ENCODE results near the gene BTBD8.
A peak's percentile ranks its signal among the peaks of the same experiment; 100 is the strongest.

BTBD8 gene

DNA sequence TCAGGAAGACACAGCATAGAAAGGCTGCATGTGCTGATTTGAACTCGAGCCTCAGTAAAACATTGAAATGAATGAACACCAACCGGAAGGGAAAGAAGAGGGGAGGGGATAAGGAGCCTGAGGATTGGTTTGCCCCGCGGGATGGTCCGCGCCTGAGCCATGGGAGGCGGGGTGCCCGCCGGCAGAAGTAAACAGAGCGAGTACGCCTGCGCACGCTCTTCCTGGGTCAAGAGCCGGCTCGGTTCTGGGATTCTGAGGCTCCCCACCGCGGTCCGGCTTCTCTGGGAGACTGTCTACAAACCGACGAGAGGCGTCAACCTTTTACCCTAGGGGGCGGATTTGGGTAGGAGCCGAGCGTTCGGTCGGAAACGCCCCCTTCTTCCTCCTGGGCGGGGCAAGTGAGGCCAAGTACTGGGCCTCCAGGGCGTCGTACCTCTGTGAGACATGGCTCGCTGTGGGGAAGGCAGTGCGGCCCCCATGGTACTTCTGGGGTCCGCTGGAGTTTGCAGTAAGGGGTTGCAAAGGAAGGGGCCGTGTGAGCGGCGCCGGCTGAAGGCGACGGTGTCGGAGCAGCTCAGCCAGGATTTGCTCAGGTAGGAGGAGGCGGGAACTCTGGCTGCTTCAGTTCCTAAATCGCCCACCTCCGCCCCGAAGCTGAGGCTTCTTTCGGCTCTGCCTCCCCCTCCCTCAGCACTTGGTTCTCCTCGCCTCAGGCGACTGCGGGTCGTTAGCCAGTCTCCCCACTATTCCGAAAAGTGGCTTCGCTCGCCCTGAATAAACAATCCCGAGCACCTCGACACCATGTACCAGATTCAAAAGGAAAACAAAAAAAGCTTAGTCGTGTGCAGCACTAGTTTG is at the start of gene BTBD8:
BTBD8 (plus strand) TSS at position 218 of the 858 bp plus-strand sequence; CDS start at position 445, 227 bp downstream.
- Histone ChIP-seq H3K79me2 (ENCODE audit: control insufficient read depth, insufficient read depth, low read length, unreplicated experiment) (no peaks in the 10 kb centered on the region), H3K27me3 (ENCODE audit: insufficient read depth, low read length) (no peaks in the 10 kb centered on the region), H3K36me3 (ENCODE audit: insufficient read depth, low read length) (no peaks in the 10 kb centered on the region), H2AFZ (ENCODE audit: low read length, unreplicated experiment) (peak within 1 kb of the TSS; percentile 99), H3K4me1 (ENCODE audit: control insufficient read depth, insufficient read depth, low read length, unreplicated experiment) (no peaks in the 10 kb centered on the region), H3K27ac (ENCODE audit: low read depth, low read length) (no peak within 1 kb of the TSS), H3K4me3 (ENCODE audit: low read depth, low read length) (peak within 1 kb of the TSS; percentile 88)

DNA sequence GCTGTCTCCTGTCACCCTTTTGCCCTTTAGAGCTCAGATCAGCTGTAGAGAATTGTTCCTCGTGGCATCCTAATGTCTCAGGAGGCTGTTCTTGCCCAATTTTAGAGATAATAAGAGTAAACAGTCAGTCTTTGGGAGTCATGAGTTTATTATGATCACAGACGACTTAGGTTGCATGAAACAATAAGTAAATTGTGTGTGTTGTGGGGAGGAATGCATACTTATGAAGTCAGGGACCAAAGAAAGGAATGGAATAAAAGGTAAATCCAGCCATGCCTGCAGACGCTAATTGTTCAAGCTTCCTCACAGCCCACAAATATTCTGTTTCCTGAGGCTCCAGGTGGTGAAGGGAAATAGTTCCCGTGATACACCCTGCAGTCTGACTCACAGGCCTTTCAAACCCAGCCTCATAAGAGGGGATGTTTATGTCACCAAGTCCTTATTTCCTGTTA is 49.5 kb upstream of the BTBD8 start:
- H3K27ac ChIP-seq (ENCODE audit: low read depth, low read length) = no peak overlapping the region
- H3K79me2 ChIP-seq (ENCODE audit: control insufficient read depth, insufficient read depth, low read length, unreplicated experiment) = no peaks in the 10 kb centered on the region
- H3K4me1 ChIP-seq (ENCODE audit: control insufficient read depth, insufficient read depth, low read length, unreplicated experiment) = no peaks in the 10 kb centered on the region
- H2AFZ ChIP-seq (ENCODE audit: low read length, unreplicated experiment) = no peak overlapping the region
- no peak overlapping the region; the same call in 1 of the 2 replicates for H3K4me3 ChIP-seq (ENCODE audit: low read depth, low read length)
- no peaks in the 10 kb centered on the region for H3K36me3 ChIP-seq (ENCODE audit: insufficient read depth, low read length)
- no peaks in the 10 kb centered on the region for H3K27me3 ChIP-seq (ENCODE audit: insufficient read depth, low read length)

DNA sequence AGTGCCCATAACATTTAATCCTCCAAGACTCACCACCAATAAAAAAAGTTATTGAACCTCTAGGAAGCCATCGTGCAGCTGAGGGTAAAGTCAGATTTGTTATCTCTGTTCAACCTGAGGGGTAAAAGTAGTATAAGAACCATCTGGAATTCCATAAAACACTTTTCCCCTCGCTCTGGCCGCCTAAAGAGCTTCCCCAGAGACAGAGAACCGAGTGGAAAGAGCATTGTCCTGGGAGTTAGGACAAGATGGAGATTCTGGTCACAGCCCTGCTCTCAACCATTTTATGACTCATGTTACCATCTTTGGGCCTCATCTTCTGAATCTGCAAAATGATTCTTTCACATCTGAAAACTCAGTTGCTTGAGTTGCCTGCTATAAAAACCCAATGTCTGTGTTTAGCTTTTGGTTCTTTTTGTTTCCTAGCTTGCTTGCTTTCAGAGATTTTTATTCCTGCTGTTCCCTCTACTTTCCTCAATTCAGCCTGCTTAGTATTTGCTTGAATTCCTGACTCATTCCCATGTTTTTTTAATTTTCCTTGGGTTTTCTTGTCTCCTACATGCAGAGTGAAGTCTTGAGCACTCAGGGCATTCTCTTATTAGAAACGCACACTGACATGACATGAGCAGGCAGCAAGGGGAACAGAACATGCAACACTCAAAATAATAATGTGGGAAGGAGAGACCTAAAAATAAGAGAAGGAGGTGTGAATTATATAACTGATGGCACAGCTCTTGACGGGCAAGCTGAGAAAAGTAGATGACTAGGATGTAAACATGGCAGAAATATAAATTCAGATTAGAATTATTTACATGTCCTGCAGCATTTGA is 48.6 kb upstream of the BTBD8 start:
- Histone ChIP-seq H3K4me1 (ENCODE audit: control insufficient read depth, insufficient read depth, low read length, unreplicated experiment) (no peaks in the 10 kb centered on the region), H3K36me3 (ENCODE audit: insufficient read depth, low read length) (no peaks in the 10 kb centered on the region), H3K79me2 (ENCODE audit: control insufficient read depth, insufficient read depth, low read length, unreplicated experiment) (no peaks in the 10 kb centered on the region), H3K27ac (ENCODE audit: low read depth, low read length) (no peak overlapping the region), H3K27me3 (ENCODE audit: insufficient read depth, low read length) (no peaks in the 10 kb centered on the region), H3K4me3 (ENCODE audit: low read depth, low read length) (no peak overlapping the region), H2AFZ (ENCODE audit: low read length, unreplicated experiment) (no peak overlapping the region)

DNA sequence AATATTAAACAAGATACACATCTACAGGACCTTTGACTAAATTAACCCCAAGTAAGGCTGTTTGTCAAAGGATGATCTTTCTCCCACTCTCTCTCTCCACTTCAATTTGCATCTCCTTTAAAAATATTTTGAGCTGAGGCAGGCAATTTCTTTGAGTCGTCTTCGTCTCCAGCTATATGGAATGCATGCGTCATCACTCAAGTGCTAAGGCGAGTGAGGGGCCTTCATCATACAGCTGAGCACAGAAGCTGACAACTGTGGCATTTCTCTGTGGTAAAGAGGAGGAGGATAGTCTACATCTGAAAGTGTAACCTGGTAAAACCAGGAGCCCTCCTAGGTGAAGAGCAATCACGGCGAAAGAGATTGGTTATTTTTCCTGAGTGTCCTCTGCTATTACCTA is 42.7 kb upstream of the BTBD8 start:
- Histone ChIP-seq H3K27me3 (ENCODE audit: insufficient read depth, low read length) (no peaks in the 10 kb centered on the region), H3K4me3 (ENCODE audit: low read depth, low read length) (no peak overlapping the region), H2AFZ (ENCODE audit: low read length, unreplicated experiment) (no peak overlapping the region), H3K27ac (ENCODE audit: low read depth, low read length) (no peak overlapping the region), H3K36me3 (ENCODE audit: insufficient read depth, low read length) (no peaks in the 10 kb centered on the region), H3K4me1 (ENCODE audit: control insufficient read depth, insufficient read depth, low read length, unreplicated experiment) (no peaks in the 10 kb centered on the region), H3K79me2 (ENCODE audit: control insufficient read depth, insufficient read depth, low read length, unreplicated experiment) (no peaks in the 10 kb centered on the region)

DNA sequence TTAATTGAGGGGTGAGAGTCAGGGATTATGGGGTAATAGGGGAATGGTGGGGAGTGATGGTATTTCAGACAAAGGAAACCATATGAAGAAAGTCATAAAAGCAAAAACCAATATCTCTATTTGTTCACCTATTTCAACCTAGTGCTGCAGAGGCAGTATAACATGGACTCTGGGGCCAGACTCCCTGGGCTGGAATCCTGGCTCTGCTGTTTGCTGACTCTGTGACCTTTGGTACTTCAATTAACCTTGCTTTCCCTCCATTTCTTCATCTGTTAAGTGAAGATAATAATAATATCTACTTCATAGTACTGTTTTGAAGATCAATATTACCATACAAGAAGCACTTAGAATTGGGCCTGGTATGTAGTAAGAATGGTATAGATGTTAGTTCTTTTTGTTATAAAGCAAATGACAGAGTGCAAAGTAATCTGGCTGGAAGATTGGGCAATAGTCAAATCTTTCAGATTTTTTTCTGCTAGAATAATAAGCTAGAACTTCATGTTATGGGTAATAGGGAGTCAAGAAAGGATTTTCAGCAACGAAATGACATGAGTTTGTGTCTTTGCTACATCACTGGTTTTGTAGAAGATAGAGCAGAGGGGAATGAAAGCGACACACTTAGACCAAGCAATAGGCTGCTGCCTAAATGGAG is 41.3 kb upstream of the BTBD8 start:
- Histone ChIP-seq H3K27ac (ENCODE audit: low read depth, low read length) (no peak overlapping the region), H2AFZ (ENCODE audit: low read length, unreplicated experiment) (no peak overlapping the region), H3K27me3 (ENCODE audit: insufficient read depth, low read length) (no peaks in the 10 kb centered on the region), H3K4me1 (ENCODE audit: control insufficient read depth, insufficient read depth, low read length, unreplicated experiment) (no peaks in the 10 kb centered on the region), H3K4me3 (ENCODE audit: low read depth, low read length) (no peak overlapping the region), H3K36me3 (ENCODE audit: insufficient read depth, low read length) (no peaks in the 10 kb centered on the region), H3K79me2 (ENCODE audit: control insufficient read depth, insufficient read depth, low read length, unreplicated experiment) (no peaks in the 10 kb centered on the region)

DNA sequence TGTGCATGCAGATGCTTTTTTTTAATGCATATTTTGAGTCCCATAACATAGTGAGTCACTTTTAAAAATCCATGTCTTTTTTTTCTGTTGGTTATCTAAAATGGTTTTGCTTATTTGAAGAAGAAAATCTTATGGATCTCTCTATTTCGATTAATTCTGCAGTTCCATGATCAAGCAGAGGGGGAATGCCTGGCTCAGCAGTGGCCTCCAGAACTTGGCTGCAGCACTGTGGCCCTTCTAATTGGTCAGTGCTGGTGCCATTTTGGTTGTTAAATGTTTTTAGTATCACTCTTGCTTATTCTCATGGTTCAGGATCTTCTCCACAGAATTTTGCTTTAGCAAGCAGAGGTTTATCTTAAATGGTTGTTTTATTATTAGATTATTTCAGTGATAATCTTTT is 39.2 kb upstream of the BTBD8 start:
- no peak overlapping the region for H3K27ac ChIP-seq (ENCODE audit: low read depth, low read length)
- H3K4me1 ChIP-seq (ENCODE audit: control insufficient read depth, insufficient read depth, low read length, unreplicated experiment) = no peaks in the 10 kb centered on the region
- no peaks in the 10 kb centered on the region for H3K79me2 ChIP-seq (ENCODE audit: control insufficient read depth, insufficient read depth, low read length, unreplicated experiment)
- no peak overlapping the region for H3K4me3 ChIP-seq (ENCODE audit: low read depth, low read length)
- H3K27me3 ChIP-seq (ENCODE audit: insufficient read depth, low read length) = no peaks in the 10 kb centered on the region
- no peaks in the 10 kb centered on the region for H3K36me3 ChIP-seq (ENCODE audit: insufficient read depth, low read length)
- no peak overlapping the region for H2AFZ ChIP-seq (ENCODE audit: low read length, unreplicated experiment)

DNA sequence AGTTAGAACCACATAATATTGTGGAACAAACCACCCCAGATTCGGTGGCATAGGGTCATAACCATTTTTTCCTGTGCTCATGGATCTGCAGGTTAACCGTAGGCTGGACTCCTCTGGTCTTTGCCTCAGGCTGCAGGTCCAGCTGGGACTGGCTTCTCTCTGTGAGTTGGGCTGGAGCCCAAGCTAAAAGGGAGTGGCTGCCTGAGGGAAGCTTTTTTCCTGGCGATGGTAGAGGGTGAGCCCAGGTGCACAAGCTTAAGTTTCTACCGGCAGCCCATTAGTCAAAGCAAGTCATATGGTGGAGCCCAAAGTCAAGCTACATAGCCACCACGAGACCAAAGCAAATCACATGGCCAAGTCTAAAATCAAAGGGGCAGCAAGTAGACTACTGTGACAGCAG is 36.5 kb upstream of the BTBD8 start:
- Histone ChIP-seq H3K4me3 (ENCODE audit: low read depth, low read length) (no peak overlapping the region), H3K79me2 (ENCODE audit: control insufficient read depth, insufficient read depth, low read length, unreplicated experiment) (no peaks in the 10 kb centered on the region), H2AFZ (ENCODE audit: low read length, unreplicated experiment) (no peak overlapping the region), H3K27me3 (ENCODE audit: insufficient read depth, low read length) (no peaks in the 10 kb centered on the region), H3K27ac (ENCODE audit: low read depth, low read length) (no peak overlapping the region), H3K36me3 (ENCODE audit: insufficient read depth, low read length) (no peaks in the 10 kb centered on the region), H3K4me1 (ENCODE audit: control insufficient read depth, insufficient read depth, low read length, unreplicated experiment) (no peaks in the 10 kb centered on the region)

DNA sequence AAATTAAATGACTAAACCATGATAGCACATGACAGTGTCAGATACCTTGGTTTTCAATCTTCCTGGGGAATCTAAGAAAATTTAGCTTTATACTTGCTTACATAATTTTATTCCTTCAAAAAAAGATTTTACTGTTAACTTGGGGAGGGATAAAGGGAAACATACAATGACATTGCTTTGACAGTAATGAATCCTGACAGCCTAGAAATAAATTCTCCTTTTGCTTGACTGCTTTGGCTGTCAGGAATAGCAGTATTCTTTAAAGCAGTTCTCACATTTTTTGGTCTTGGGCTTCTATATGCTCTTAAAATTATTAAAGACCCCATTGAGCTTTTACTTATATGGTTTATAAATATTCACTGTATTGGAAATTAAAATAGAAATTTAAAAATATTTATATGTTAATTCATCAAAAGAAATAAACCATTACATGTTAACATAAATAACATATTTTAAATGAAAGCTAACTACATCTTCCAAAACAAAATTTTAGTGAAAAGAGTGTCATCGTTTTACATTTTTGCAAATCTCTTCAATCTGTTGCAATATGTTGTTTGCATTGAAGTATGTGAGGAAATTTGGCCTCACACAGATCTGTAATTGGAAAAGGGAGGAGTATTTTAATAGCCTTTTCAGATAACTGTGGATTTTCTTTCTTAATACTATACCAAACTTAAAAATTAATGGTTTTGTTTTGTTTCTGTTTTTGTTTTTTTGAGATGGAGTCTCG is 34.2 kb upstream of the BTBD8 start:
- Histone ChIP-seq H3K4me3 (ENCODE audit: low read depth, low read length) (no peak overlapping the region), H3K4me1 (ENCODE audit: control insufficient read depth, insufficient read depth, low read length, unreplicated experiment) (no peaks in the 10 kb centered on the region), H3K27me3 (ENCODE audit: insufficient read depth, low read length) (no peaks in the 10 kb centered on the region), H2AFZ (ENCODE audit: low read length, unreplicated experiment) (no peak overlapping the region), H3K36me3 (ENCODE audit: insufficient read depth, low read length) (no peaks in the 10 kb centered on the region), H3K27ac (ENCODE audit: low read depth, low read length) (no peak overlapping the region), H3K79me2 (ENCODE audit: control insufficient read depth, insufficient read depth, low read length, unreplicated experiment) (no peaks in the 10 kb centered on the region)

DNA sequence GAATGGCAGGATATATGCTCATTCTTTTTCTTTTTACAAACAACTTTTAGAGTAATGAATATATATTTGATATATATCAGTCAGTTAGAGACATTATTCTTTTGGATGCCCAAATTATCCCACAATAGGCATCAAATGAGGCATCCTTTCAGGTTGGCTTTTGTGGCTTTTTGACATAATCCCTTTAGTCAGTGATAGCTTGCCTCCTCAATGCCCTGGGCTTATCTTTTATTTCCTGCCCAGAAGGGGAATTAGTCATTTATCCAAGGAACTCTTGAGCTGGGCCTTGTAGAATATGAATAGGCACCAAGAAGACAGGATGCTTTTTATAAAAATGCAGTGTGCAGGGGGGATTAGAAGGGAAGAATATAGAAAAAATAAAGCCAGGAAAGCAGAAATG is 28.2 kb upstream of the BTBD8 start:
- H3K36me3 ChIP-seq (ENCODE audit: insufficient read depth, low read length) = no peaks in the 10 kb centered on the region
- no peaks in the 10 kb centered on the region for H3K79me2 ChIP-seq (ENCODE audit: control insufficient read depth, insufficient read depth, low read length, unreplicated experiment)
- H3K4me3 ChIP-seq (ENCODE audit: low read depth, low read length) = no peak overlapping the region
- no peaks in the 10 kb centered on the region for H3K27me3 ChIP-seq (ENCODE audit: insufficient read depth, low read length)
- H3K4me1 ChIP-seq (ENCODE audit: control insufficient read depth, insufficient read depth, low read length, unreplicated experiment) = no peaks in the 10 kb centered on the region
- no peak overlapping the region for H2AFZ ChIP-seq (ENCODE audit: low read length, unreplicated experiment)
- H3K27ac ChIP-seq (ENCODE audit: low read depth, low read length) = no peak overlapping the region

DNA sequence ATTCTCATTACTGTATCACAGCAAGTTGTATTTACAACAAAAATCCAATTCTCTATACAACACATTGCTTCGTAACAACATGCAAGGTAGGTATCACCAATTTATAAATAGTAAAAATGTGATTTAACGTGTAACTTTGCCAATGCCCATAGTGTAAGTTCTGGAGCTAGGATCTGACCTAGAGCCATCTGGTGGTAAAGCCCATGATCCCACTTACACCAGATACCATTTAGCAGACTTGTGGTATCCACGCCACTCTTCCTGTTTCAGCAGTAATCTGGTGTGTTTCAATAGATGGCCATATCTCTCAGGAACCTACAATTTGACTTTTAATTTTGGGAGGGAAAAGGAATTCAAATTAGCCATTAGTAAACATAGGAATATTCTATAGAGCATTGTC is 15.1 kb upstream of the BTBD8 start:
- no peak overlapping the region for H3K27ac ChIP-seq (ENCODE audit: low read depth, low read length)
- H3K4me1 ChIP-seq (ENCODE audit: control insufficient read depth, insufficient read depth, low read length, unreplicated experiment) = no peaks in the 10 kb centered on the region
- H3K79me2 ChIP-seq (ENCODE audit: control insufficient read depth, insufficient read depth, low read length, unreplicated experiment) = no peaks in the 10 kb centered on the region
- H2AFZ ChIP-seq (ENCODE audit: low read length, unreplicated experiment) = no peak overlapping the region
- no peaks in the 10 kb centered on the region for H3K36me3 ChIP-seq (ENCODE audit: insufficient read depth, low read length)
- no peak overlapping the region for H3K4me3 ChIP-seq (ENCODE audit: low read depth, low read length)
- no peaks in the 10 kb centered on the region for H3K27me3 ChIP-seq (ENCODE audit: insufficient read depth, low read length)
